ENCODE results near the gene WDPCP.

- TF ChIP-seq TAF1 (IDR thresholded peaks at IDR 0.05; ENCODE audit: borderline replicate concordance, low read depth, low read length): no peak
- no peak for TF ChIP-seq POLR2A (IDR thresholded peaks at IDR 0.05; ENCODE audit: low read depth, low read length)
- TF ChIP-seq POLR2AphosphoS5 (IDR thresholded peaks at IDR 0.05; ENCODE audit: low read depth, low read length): no peak
Measured at GRCh38 chr2:63261137-63261621, 327.1 kb downstream of the WDPCP start.
